H54 (cell line): ENCODE measurements around the gene NSD1.

Experiments
- DNase-seq: peaks from one replicate; pipeline ENCODE4 v3.0.0; 2011; ENCODE audit warnings: low spot score, mixed read lengths; ENCODE audit not compliant: insufficient read length
- FAIRE-seq: peaks from 3 replicates; lab custom pipeline; 2011; peaks lifted over from hg19 to GRCh38; lab: Jason Lieb, UNC
- POLR2A ChIP-seq: IDR thresholded peaks from 2 replicates; pipeline ENCODE4 v1.6.1; 2011; ENCODE audit warnings: low read depth, mild to moderate bottlenecking, low read length

The NSD1 gene

DNA sequence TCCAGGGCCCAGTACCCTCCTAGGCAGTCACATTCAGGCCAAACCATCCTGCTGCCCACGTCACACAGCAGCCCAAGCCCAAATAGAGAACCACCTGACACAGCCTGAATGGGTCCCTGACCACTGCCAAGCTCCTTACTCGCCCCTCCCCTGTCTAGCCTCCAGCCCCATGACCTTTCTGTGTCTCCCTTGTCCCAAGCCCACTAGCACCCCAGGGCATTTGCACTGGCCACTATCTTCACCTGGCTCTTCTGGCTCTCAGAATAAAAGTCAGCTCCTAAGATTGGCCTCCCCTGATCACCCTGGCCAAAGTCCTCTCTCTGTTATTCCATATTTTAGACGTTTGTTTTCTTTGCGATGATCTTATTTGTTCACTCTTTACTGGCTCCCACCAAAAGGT lies 26.4 kb upstream of the NSD1 start:
- no peak for TF ChIP-seq POLR2A
- DNase-seq = no peak
- FAIRE-seq = no peak

DNA sequence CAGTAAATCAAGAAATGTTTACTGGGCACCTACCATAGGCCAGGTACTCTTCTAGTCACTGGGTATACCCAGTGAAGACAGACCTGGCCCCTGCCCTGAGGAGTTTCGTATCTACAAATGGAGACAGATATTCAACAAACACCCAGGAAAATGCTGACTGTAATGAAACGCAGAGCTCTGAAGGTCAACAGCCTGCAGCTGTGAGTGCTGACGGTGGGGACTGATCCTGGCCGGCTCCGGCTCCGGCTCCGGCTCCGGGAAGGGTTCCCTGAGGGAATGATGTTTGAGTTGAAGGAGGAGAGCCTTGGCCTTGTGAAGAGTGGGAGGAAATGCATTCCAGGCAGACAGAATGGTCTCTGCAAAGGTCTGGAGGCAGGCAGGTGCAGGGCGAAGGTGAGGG lies 23.8 kb upstream of the NSD1 start:
- DNase-seq = no peak
- no peak for FAIRE-seq
- no peak for TF ChIP-seq POLR2A

DNA sequence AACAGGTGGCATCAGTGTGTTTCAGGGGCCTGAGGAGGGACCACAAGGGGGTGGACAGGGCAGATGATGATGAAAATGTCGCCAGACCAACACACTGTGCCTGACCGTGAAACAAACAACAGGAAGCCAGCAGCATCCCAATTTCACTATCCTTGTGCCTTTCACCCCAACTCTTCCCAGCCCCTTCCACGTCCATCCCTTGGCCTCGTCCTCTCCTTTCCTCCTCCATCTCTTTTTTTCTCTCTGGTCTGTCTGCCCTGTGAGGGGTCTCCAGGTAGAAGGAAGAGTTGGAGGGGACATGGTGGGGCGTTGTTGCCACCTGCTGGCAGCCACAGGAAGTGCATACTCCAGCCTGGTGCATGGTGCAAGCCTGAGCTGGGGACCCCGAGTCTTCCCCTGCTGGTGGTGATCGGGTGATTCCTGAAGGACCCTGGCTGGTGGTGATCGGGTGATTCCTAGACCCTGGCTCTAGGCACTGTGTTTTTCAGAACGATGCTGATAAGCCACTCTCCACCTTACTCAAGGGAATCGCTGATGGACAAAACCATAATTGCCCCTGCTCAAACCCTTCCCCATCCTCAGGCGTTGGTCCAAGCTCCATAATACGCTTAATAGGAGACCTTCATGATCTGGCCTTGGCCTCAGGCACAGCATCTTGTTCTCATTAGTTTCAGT lies 21.7 kb upstream of the NSD1 start:
- no peak for FAIRE-seq
- no peak for TF ChIP-seq POLR2A
- DNase-seq = peak; percentile 64

DNA sequence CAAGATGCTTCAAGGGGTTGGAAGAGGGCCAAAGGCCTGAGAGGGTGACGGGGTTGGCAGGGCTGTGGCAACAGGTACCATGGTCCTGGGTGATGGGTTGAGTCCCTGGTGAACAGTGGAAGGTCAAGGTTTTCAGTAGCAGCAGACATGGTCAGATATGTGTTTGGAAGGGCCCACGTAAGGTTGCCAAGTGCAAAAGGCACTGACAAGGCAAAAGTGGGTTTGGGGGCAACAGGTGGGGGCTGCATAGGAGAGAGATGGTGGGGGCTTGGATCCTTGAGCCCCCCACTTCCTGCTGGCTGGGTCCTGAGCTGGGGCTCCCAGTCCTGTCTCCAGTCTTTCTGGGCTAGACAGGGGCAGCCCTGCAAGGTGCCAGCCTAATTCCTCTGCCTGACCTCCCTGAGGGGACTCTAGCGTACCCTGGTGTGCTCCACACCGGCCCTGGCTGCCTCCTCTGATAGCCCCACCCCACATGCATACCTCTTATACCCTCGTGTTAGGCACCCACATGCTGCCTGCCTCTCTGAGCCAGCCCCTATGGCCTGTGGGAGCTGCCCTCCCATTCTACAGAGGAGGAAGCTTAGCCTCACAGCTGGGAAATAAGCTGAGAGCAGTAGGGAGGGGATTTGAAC lies 20.9 kb upstream of the NSD1 start:
- FAIRE-seq = no peak
- no peak for TF ChIP-seq POLR2A
- DNase-seq = no peak

- DNase-seq = peak; percentile 90
- no peak for TF ChIP-seq POLR2A
- FAIRE-seq = no peak
These were observed 19.8 kb upstream of the NSD1 start for GRCh38 chr5:177113566-177114424.

DNA sequence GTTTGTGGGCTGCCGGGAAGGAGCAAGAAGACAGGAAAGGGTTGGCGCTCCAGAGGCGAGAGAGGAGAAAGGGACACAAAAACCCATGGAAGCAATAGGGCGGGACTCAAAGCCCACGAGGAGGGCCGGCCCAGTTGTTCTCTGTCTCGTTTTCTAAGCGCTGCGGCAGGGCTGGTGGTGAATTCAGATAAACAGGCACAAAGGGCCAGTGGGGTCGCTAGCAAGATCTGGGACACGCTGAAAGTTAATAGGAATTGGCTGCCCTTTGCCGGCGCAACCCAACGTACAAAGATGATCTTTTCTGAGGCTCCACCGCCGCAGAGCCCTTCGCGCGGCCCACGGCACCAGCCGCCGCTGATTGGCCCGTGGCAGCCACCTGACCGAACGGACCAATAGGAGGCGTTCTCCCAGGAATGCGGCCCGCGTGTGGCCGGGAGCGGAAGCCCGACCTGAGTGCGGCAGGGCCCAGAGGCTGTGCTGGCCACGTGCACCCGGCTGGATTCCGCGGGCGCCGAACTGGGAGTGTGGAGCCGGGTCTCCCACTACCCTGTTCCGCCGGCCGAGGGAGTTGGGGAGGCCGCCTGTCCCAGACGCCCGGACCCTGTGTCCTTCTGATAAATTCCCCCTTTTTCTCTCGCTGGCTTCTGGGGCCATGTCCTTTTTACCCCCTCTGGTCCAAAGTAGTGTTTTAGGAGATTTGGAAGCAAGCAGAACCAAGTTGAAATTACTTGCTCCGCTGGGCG lies 16.8 kb upstream of the NSD1 start:
- no peak for FAIRE-seq

DNA sequence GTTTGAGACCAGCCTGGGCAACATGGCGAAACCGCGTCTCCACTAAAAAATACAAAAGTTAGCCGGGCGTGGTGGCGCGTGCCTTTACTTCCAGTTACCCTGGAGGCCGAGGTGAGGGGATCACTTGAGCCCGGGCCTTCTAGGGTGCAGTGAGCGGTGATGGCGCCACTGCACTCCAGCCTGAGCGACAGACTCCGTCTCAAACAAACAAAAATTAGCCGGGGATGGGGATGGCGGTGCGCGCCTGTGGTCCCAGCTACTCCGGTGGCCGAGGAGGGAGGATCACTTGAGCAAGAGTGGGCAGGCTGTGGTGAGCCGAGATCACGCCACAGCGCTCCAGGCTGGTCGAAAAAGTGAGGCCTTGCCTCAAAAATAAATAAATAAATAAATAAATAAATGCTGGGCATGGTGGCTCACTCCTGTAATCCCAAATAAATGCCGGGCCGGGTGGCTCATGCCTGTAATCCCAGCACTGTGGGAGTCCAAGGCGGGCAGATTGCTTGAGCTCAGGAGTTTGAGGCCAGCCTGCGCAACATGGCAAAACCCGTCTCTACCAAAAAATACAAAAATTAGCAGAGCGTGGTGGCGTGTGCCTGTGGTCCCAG lies 16.0 kb upstream of the NSD1 start:
- no peak for FAIRE-seq
- DNase-seq = no peak
- no peak for TF ChIP-seq POLR2A

More for the DNA sequence above, 16.8 kb upstream of the NSD1 start:
- TF ChIP-seq POLR2A = no peak
- no peak for DNase-seq

- TF ChIP-seq POLR2A = no peak
- DNase-seq (no peak), FAIRE-seq (no peak)
These were observed 11.0 kb upstream of the NSD1 start for GRCh38 chr5:177122566-177122965.

GRCh38 chr5:177123789-177124485 lies 9.6 kb upstream of the NSD1 start:
- DNase-seq = no peak
- FAIRE-seq = no peak
- no peak for TF ChIP-seq POLR2A

GRCh38 chr5:177124486-177124991 lies 9.0 kb upstream of the NSD1 start:
- TF ChIP-seq POLR2A = no peak
- DNase-seq (no peak), FAIRE-seq (no peak)

GRCh38 chr5:177126771-177127170 lies 6.8 kb upstream of the NSD1 start:
- no peak for TF ChIP-seq POLR2A
- DNase-seq (no peak), FAIRE-seq (no peak)

- no peak for TF ChIP-seq POLR2A
- FAIRE-seq (no peak), DNase-seq (no peak)
These were observed 5.0 kb upstream of the NSD1 start for GRCh38 chr5:177128551-177128981.
